Astrocyte of the cerebellum (primary cell): ENCODE measurements around the gene ZNF844.

Experiments
- DNase-seq: peaks from one replicate; pipeline ENCODE4 v3.0.0-alpha.2; 2011; ENCODE audit warnings: low read depth
- H3K4me3 ChIP-seq: 2 replicates; pipeline ENCODE4 v1.5.1; 2011; ENCODE audit warnings: mild to moderate bottlenecking, low read depth, low read length, moderate library complexity
- in situ Hi-C: cut with HindIII; loops from 2 replicates; pipeline ENCODE4 v1.10.0; 2017; ENCODE audit warnings: low sequenced_read_pairs
- TF ChIP-seq, protein P1 (sequence below): IDR thresholded peaks from 2 replicates; pipeline ENCODE4 v1.5.1; 2012; ENCODE audit warnings: low read length, low read depth, moderate library complexity, mild to moderate bottlenecking; ENCODE audit errors: missing control alignments

ZNF844 gene

DNA sequence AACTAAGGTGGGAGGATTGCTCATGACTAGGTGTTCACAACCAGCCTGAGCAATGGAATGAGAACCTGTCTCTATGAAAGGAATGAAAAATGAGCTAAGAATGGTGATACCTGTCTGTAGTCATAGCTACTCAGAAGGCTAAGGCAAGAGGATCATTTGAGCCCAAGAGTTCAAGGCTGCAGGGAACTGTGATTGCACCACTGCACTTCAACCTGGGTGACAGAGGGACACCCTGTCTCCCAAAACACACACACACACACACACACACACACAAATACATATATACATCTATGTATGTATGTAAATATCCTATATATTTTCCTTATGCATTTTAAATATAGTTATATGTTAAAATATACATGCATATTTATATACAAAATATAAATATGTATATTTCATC lies 21.6 kb upstream of the ZNF844 start:
- TF ChIP-seq, protein P1, sequence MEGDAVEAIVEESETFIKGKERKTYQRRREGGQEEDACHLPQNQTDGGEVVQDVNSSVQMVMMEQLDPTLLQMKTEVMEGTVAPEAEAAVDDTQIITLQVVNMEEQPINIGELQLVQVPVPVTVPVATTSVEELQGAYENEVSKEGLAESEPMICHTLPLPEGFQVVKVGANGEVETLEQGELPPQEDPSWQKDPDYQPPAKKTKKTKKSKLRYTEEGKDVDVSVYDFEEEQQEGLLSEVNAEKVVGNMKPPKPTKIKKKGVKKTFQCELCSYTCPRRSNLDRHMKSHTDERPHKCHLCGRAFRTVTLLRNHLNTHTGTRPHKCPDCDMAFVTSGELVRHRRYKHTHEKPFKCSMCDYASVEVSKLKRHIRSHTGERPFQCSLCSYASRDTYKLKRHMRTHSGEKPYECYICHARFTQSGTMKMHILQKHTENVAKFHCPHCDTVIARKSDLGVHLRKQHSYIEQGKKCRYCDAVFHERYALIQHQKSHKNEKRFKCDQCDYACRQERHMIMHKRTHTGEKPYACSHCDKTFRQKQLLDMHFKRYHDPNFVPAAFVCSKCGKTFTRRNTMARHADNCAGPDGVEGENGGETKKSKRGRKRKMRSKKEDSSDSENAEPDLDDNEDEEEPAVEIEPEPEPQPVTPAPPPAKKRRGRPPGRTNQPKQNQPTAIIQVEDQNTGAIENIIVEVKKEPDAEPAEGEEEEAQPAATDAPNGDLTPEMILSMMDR: no peak
- in situ Hi-C loops: no loop called here
- H3K4me3 ChIP-seq: no peak overlapping the region
- no peak for DNase-seq

DNA sequence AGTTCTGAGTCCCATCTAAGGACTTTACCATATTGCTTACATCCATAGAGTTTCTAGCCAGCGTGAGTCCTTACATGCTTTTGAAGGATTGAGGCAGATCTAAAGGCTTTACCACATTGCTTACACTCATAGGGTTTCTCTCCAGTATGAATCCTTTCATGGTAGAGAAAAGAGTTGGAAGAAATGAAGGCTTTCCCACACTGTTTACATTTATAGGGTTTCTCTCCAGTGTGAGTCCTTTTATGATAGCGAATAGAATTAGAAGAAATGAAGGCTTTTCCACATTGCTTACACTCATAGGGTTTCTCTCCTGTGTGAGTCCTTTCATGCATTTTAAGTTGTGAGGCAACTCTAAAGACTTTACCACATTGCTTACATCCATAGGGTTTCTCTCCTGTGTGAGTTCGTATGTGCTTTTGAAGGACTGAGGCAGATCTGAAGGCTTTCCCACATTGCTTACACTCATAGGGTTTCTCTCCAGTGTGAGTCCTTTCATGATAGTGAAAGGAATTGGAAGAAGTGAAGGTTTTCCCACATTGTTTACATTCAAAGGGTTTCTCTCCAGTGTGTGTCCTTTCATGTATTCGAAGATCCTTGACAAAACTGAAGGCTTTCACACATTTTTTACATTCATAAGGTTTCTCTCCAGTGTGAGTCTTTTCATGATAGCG lies 20.6 kb upstream of the ZNF844 start:
- no peak overlapping the region for H3K4me3 ChIP-seq
- no peak for DNase-seq
- in situ Hi-C loops: no loop called here
- TF ChIP-seq, protein P1: no peak

DNA sequence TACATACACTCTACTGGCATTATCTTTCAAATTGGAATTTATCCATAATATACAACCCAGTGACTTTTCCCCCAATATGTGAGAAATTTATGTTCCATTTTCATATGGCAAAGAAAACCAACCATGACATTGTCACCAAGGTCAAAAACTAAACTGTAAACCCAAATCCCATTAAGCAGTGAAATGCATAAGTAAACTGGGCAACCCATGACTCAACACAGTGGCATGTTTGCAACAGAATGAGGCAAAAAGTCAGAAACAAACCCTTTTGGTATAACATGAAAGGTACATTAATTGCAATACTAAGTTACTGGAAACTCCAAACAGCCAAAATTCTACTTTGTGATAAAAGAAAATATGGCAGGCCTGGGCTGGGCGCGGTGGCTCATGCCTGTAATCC lies 16.7 kb upstream of the ZNF844 start:
- no peak for DNase-seq
- TF ChIP-seq, protein P1: no peak
- no peak overlapping the region for H3K4me3 ChIP-seq
- in situ Hi-C loops: no loop called here

DNA sequence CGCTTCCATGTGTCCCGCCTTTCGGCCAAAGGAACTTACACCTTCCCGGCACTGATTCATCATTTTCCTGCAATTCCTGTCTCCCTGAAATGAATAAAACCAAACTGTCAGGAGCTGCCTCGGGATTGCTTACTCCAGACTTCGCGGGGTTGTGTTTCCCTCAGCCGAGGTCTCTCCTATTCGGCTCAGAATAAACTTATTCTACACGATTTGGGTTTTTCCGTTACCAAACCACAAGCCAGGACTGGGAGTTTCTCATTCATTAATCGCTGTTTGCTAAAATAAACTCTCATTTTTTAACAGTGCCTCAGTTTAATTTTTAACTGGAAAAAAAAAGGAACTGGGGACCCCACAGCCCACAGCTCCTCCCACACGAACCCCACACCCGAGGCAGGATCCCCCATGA lies 12.4 kb upstream of the ZNF844 start:
- in situ Hi-C loops: no loop called here
- H3K4me3 ChIP-seq: peak overlapping the region; percentile 64
- no peak for DNase-seq
- TF ChIP-seq, protein P1: no peak

DNA sequence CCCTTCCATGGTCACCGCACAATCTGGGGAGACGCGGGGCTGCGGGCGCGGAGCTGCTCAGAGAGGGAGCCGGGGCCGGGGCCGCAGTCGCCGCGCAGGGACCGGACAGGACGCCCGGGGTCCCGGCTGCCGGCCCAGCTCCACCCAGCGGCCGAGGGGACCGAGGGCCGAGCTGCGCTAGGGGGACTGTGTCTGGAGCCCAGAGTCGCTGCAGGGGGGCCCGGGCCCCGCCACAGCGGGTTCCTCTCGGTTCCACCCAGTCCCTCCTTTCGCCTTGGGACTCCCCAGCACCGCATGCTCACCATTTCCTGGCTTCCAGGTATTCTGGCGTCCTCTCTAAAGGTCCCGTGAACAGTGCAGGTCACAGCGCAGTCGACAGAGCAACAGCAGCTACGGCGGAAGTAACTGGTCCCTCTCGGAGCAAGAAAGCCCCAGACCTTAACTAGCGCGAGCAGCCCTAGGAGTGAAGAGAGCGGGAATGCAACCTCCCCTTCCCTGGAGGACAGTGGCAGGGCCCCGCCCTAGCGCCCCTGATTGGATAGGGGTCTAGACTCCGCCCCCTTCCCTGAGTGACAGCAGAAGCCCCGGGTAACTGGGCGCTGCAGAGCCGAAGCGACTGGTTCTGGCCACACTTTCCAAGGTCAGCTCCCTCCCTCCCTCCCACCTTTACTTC lies 11.9 kb upstream of the ZNF844 start, which contains the start of gene ZNF878:
TSS of gene ZNF878 (minus strand) at position 465 of the 673 bp plus-strand sequence. CDS start at position 305, 160 bp downstream.
- DNase-seq: peak; percentile 44
- peak within 1 kb of the TSS; percentile 64 for H3K4me3 ChIP-seq
- TF ChIP-seq, protein P1: no peak
- in situ Hi-C loops: no loop called here

DNA sequence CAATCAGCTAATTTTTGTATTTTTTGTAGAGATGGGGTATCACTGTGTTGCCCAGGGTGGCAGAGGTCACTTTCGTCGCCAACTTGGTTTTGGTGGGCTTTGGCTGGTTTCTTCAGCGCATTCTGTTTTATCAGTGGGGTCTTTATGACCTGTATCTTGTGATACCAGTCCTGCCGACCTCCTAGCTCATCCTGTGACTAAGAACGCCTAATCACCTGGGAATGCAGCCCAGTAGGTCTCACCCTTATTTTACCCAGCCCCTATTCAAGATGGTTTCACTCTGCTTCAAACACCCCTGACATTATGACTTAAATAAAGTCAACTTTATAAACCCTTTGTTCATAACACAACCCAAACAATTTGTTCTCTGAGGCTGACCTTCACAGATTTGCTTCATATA lies 8.7 kb upstream of the ZNF844 start:
- H3K4me3 ChIP-seq: no peak overlapping the region
- in situ Hi-C loops: no loop called here

More for the DNA sequence above, 8.7 kb upstream of the ZNF844 start:
- DNase-seq: no peak
- TF ChIP-seq, protein P1: no peak
